Measurements from ENCODE around the gene ARL15. TPM values are rescaled to one million over a fixed set of nuclear protein-coding genes. Genes with fewer than 3 reads are reported as not detected.

ARL15 gene
- total and polyA plus RNA-seq, 2 of the 8 experiments (the other 6 are each of a cell fraction or from before 2014, with no cell fraction given): 9.9 to 21.2 TPM

GRCh38 chr5:53956196-53956595, 354.2 kb downstream of the ARL15 start:
- Histone ChIP-seq H3K56ac (replicated peaks; ENCODE audit: insufficient read length, low read depth, low read length) (no peak overlapping the region), H2BK5ac (ENCODE audit: low read depth, low read length) (no peak overlapping the region), H2BK120ac (replicated peaks; ENCODE audit: low read depth, low read length) (no peak overlapping the region), H3K27ac (ENCODE audit: low read depth, low read length) (no peak overlapping the region), H3K14ac (ENCODE audit: insufficient read length) (no peak overlapping the region), H4K20me1 (replicated peaks in 1 of 2; ENCODE audit: control insufficient read depth in 1 of 2, insufficient read depth in 2 of 2, low read length in 2 of 2) (no peaks in the 10 kb centered on the region), H4K5ac (ENCODE audit: insufficient read length, low read depth, low read length) (no peak overlapping the region), H3K27me3 (replicated peaks in 1 of 4; ENCODE audit: control insufficient read depth in 3 of 4, extremely low read depth in 1 of 4, insufficient read depth in 3 of 4, low read length in 3 of 4) (no peaks in the 10 kb centered on the region), H3K4me1 (replicated peaks in 1 of 4; ENCODE audit: control insufficient read depth in 3 of 4, insufficient read depth in 4 of 4, low read length in 3 of 4) (peaks cover 0 to 2% (median 0%) of the 10 kb centered on the region in 4 experiments; a peak in 1 of 7 replicates), H3K79me2 (ENCODE audit: control insufficient read depth in 1 of 2, insufficient read depth in 2 of 2, low read length in 2 of 2) (no peaks in the 10 kb centered on the region), H4K8ac (ENCODE audit: extremely low read depth, insufficient read depth, low read length) (no peak overlapping the region), H2BK20ac (ENCODE audit: low read length) (no peak overlapping the region), H3K23me2 (ENCODE audit: low read depth, low read length) (no peaks in the 10 kb centered on the region), H3K9me3 (ENCODE audit: insufficient read depth in 2 of 2, low read depth in 1 of 2, low read length in 1 of 2) (no peaks in the 10 kb centered on the region; a peak in 1 of 4 replicates), H3K79me1 (ENCODE audit: low read depth, low read length) (no peaks in the 10 kb centered on the region), H3K4me2 (ENCODE audit: insufficient read depth in 1 of 2, low read depth in 2 of 2, low read length in 2 of 2) (no peak overlapping the region), H3K18ac (ENCODE audit: extremely low read depth, low read length) (no peak overlapping the region), H3K4me3 (ENCODE audit: extremely low read depth in 1 of 4, insufficient read depth in 2 of 4, low read depth in 3 of 4, low read length in 4 of 4) (no peak overlapping the region), H2AK5ac (ENCODE audit: low read depth, low read length) (no peak overlapping the region), H2BK12ac (ENCODE audit: low read depth, low read length) (no peak overlapping the region), H3K9ac (replicated peaks in 1 of 4; ENCODE audit: extremely low read depth in 1 of 4, low read depth in 3 of 4, low read length in 3 of 4) (no peak overlapping the region), H4K91ac (replicated peaks; ENCODE audit: insufficient read length, low read length) (no peak overlapping the region), H3K23ac (ENCODE audit: insufficient read length) (no peak overlapping the region), H2BK15ac (ENCODE audit: low read length) (no peak overlapping the region), H2AFZ (ENCODE audit: low read length) (no peak overlapping the region), H3K36me3 (ENCODE audit: control insufficient read depth in 2 of 4, insufficient read depth in 4 of 4, low read length in 3 of 4) (no peaks in the 10 kb centered on the region), H3K4ac (replicated peaks; ENCODE audit: insufficient read length, low read depth, low read length) (no peak overlapping the region)
- DNase-seq (ENCODE audit: low read depth in 1 of 2, low spot score in 2 of 2) (no peak), FAIRE-seq (no peak)
- POLR2A ChIA-PET (ENCODE audit: partially characterized antibody): interaction anchor here (0.6 kb wide), 2 partner anchors 9 kb away, joined by 3 read pairs; no protein-coding TSS in a partner anchor
- 90% methylated on average over 1 of the region's 1 CpG; no CpG with 5 or more reads in 1 of the 2 experiments for WGBS, 2 experiments (ENCODE audit: extremely low coverage in 1 of 2, insufficient coverage in 1 of 2, insufficient read length in 1 of 2, insufficient replicate concordance in 2 of 2, low coverage in 1 of 2, low lambda C conversion rate in 2 of 2, missing lambda C conversion rate in 1 of 2)
- CTCF ChIA-PET (ENCODE audit: partially characterized antibody): interaction anchor here (1.1 kb wide), 1 partner anchor 39 kb away, joined by 3 read pairs; no protein-coding TSS in a partner anchor
- TF ChIP-seq BACH1 (IDR thresholded peaks at IDR 0.05; ENCODE audit: low read length): no peak
- TF ChIP-seq HDAC2 (IDR thresholded peaks at IDR 0.05; ENCODE audit: borderline replicate concordance in 1 of 2, low read depth in 2 of 2, low read length in 2 of 2): no peak
- no peak for TF ChIP-seq E2F6 (IDR thresholded peaks at IDR 0.05)
- TF ChIP-seq ATF3 (IDR thresholded peaks at IDR 0.05; ENCODE audit: insufficient read depth, low read depth, low read length): no peak
- no peak for TF ChIP-seq CTCF (IDR thresholded peaks at IDR 0.05; ENCODE audit: control extremely low read depth in 1 of 3, insufficient read depth in 1 of 3, low read depth in 1 of 3, low read length in 3 of 3)
- TF ChIP-seq EZH2 (IDR thresholded peaks at IDR 0.05; ENCODE audit: low read depth, low read length, severe bottlenecking): no peak
- TF ChIP-seq SIX5 (IDR thresholded peaks at IDR 0.05; ENCODE audit: low read depth, low read length): no peak

All from H1 (cell line).